Right lobe of liver (tissue), 4 donors: Measurements from ENCODE around the gene MTMR2.

ENCODE experiments used
- CTCF ChIP-seq, 4 donors: fragments of 200-600 bp in 3 of 4; fragments of 450-650 bp in 1 of 4; IDR thresholded peaks; one replicate each; pipeline versions ENCODE4 v1.5.1 to v1.8.0; 2016 to 2022; ENCODE audit warnings: antibody characterized with exemption in 4 of 4, mild to moderate bottlenecking in 2 of 4
- POLR2A ChIP-seq: fragments of 450-650 bp; IDR thresholded peaks from one replicate; pipeline ENCODE4 v1.6.1; 2017; ENCODE audit warnings: antibody characterized with exemption, mild to moderate bottlenecking
- donor health status: DM: no; HTN: no; CAD: no.
- donor health status: DM: no; HTN: no; CAD: no.
- donor health status: DM: no; HTN: yes; CAD: no.

DNA sequence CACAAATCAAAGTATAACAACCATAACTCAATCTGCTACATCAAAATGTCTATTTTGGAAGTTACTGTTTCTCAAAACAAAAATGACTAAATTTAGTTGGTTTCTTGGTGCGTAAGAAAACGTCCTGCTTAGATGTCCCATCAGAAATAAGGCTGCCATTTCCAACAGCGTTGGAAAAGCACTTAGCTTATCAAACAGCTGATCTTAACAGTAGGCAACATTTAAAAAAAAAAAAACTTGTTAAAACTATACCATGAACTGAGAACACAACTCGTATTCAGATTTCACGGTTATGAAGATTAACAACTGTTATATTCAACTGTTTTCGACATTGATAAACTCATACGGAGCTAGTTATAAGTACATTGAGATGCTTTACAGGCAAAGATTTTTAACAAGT lies 131.2 kb downstream of the MTMR2 start:
- TF ChIP-seq POLR2A (no peak), CTCF (IDR thresholded peaks at IDR 0.05) (no peak)
